Parathyroid adenoma (tissue), 2 donors: ENCODE data around the gene SLC7A11.

Source experiments
- H2AFZ ChIP-seq: fragments of 300-600 bp; sonication (generic); one replicate; pipeline ENCODE4 v1.7.0; 2017; ENCODE audit warnings: antibody characterized with exemption, mild to moderate bottlenecking
- H3K27ac ChIP-seq: fragments of 300-600 bp; sonication (generic); one replicate; pipeline ENCODE4 v1.7.0; 2017
- H3K27me3 ChIP-seq: fragments of 300-600 bp; sonication (generic); one replicate; pipeline ENCODE4 v1.7.0; 2017; ENCODE audit warnings: low read length; ENCODE audit not compliant: control insufficient read depth, insufficient read depth
- H3K36me3 ChIP-seq: fragments of 300-600 bp; sonication (generic); one replicate; pipeline ENCODE4 v1.7.0; 2017; ENCODE audit warnings: low read length; ENCODE audit not compliant: control insufficient read depth, insufficient read depth
- H3K4me1 ChIP-seq: fragments of 300-600 bp; sonication (generic); one replicate; pipeline ENCODE4 v1.7.0; 2017; ENCODE audit warnings: control low read depth
- H3K4me2 ChIP-seq: fragments of 300-600 bp; sonication (generic); one replicate; pipeline ENCODE4 v1.7.0; 2017; ENCODE audit warnings: low read length
- H3K4me3 ChIP-seq: fragments of 300-600 bp; sonication (generic); one replicate; pipeline ENCODE4 v1.7.0; 2017; ENCODE audit warnings: low read depth, low read length
- H3K79me2 ChIP-seq: fragments of 300-600 bp; sonication (generic); one replicate; pipeline ENCODE4 v1.7.0; 2017; ENCODE audit warnings: control low read depth
- H3K9ac ChIP-seq: fragments of 300-600 bp; sonication (generic); one replicate; pipeline ENCODE4 v1.7.0; 2017; ENCODE audit warnings: mild to moderate bottlenecking
- H3K9me3 ChIP-seq: fragments of 300-600 bp; sonication (generic); one replicate; pipeline ENCODE4 v1.7.0; 2017; ENCODE audit warnings: low read length; ENCODE audit not compliant: control insufficient read depth
- TF ChIP-seq, protein P1 (sequence below): fragments of 300-600 bp; sonication (generic); IDR thresholded peaks from one replicate; pipeline ENCODE4 v1.7.0; 2017; ENCODE audit warnings: antibody characterized with exemption, mild to moderate bottlenecking
- donor health status: primary hyperparathyroidism.

SLC7A11 gene

DNA sequence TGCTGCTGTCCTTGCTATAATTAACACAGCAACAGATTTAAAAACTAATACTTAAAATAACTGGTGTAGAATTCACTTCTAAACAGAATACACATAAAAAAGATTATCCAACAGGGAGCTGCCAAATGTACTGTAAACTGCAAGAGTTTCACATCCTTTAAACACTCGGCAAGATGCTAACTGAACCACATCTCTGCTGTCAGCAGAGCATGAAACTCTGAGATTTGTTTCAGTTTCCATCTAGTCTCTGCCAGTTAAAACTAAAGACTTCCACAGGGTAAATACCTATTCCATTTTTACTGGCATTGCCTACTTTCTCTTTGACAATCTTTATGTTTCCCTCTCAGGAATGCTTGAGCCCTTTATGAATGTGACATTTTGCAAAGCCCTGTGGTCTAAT, 127.7 kb downstream of the SLC7A11 start:
- Histone ChIP-seq H2AFZ (no peak overlapping the region), H3K36me3 (no peaks in the 10 kb centered on the region), H3K27ac (no peak overlapping the region), H3K9ac (no peak overlapping the region), H3K4me1 (peaks cover 4% of the 10 kb centered on the region), H3K79me2 (no peaks in the 10 kb centered on the region), H3K4me2 (no peak overlapping the region), H3K9me3 (no peaks in the 10 kb centered on the region), H3K27me3 (no peaks in the 10 kb centered on the region), H3K4me3 (no peak overlapping the region)
- TF ChIP-seq, protein P1, sequence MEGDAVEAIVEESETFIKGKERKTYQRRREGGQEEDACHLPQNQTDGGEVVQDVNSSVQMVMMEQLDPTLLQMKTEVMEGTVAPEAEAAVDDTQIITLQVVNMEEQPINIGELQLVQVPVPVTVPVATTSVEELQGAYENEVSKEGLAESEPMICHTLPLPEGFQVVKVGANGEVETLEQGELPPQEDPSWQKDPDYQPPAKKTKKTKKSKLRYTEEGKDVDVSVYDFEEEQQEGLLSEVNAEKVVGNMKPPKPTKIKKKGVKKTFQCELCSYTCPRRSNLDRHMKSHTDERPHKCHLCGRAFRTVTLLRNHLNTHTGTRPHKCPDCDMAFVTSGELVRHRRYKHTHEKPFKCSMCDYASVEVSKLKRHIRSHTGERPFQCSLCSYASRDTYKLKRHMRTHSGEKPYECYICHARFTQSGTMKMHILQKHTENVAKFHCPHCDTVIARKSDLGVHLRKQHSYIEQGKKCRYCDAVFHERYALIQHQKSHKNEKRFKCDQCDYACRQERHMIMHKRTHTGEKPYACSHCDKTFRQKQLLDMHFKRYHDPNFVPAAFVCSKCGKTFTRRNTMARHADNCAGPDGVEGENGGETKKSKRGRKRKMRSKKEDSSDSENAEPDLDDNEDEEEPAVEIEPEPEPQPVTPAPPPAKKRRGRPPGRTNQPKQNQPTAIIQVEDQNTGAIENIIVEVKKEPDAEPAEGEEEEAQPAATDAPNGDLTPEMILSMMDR = no peak
